Dendritic cell treated with granulocyte-macrophage colony-stimulating factor and Interleukin-4, amounts not matched to agents 40 ng/mL and 50 ng/mL, for 4 days (primary cell): ENCODE data around the gene RPL31.
A peak's percentile ranks its signal among the peaks of the same experiment; 100 is the strongest.

ENCODE experiments used
- H3K27ac Mint-ChIP-seq: one replicate; pipeline ENCODE4 v1.8.0; 2022; ENCODE audit warnings: mild to moderate bottlenecking, mixed read lengths
- H3K27me3 Mint-ChIP-seq: one replicate; pipeline ENCODE4 v1.8.0; 2022; ENCODE audit warnings: mild to moderate bottlenecking, mixed read lengths
- H3K36me3 Mint-ChIP-seq: one replicate; pipeline ENCODE4 v1.8.0; 2022; ENCODE audit warnings: low read depth, mixed read lengths
- H3K4me1 Mint-ChIP-seq: one replicate; pipeline ENCODE4 v1.8.0; 2022; ENCODE audit warnings: low read depth, mixed read lengths
- H3K4me3 Mint-ChIP-seq: one replicate; pipeline ENCODE4 v1.8.0; 2022; ENCODE audit warnings: mild to moderate bottlenecking, moderate library complexity, mixed read lengths
- H3K9me3 Mint-ChIP-seq: one replicate; pipeline ENCODE4 v1.8.0; 2022; ENCODE audit warnings: mixed read lengths
- intact Hi-C: fragments of 100-400 bp; cut with micrococcal nuclease; formaldehyde crosslinking; loops from one replicate; pipeline ENCODE4 v1.15.0; 2022

RPL31 gene

DNA sequence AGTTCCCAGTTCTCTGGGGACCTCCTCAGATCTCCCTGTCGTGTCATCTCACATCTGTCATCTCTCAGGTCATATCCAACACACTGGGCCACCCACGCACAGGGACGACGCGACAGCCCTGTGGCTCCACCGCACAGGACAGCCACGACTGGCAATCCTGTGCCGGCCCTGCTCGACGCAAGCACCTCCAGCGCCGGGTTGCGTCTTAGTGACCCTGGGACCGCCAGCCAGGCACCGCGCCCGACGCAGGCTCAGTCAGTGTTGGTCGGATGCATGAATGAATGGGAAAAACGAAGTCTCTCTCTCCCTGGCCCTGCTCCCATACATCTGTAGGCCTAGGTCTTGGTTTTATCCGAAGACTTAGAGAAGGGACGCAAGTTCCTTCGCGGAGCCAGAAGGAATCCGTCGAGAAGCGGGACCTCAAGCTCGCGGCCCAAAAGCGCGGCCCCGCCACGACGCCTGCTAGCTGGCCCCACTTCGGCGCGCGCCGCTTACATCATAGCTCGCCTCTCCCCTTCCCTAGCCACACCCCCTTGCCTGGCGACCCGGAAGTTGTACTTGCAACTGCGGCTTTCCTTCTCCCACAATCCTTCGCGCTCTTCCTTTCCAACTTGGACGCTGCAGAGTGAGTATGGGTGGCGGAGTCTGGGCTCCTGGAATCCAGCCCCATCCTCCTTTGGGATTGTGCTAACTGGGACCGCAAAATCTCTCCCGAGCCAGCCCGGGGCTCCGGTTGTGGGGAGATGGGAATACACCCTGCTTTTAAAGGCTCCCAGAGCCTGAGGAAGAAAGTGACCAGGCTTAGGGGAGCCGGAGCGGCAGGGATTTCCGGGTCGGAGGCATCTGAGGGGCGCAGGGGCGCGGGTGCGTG lies at the start of gene RPL31:
RPL31 (plus strand) TSS at position 599 of the 871 bp plus-strand sequence. CDS start 413 bp downstream, outside the sequence.
- Mint-ChIP-seq H3K9me3 (no peaks in the 10 kb centered on the region), H3K36me3 (peaks cover 54% of the 10 kb centered on the region), H3K27me3 (peaks cover 5% of the 10 kb centered on the region), H3K4me3 (peak within 1 kb of the TSS; percentile 97), H3K4me1 (peaks cover 45% of the 10 kb centered on the region), H3K27ac (peak within 1 kb of the TSS; percentile 92)
- intact Hi-C loops, result loop anchor here (2.0 kb wide), 1 partner anchor 439 kb away; the partner anchor contains the start of gene PDCL3

DNA sequence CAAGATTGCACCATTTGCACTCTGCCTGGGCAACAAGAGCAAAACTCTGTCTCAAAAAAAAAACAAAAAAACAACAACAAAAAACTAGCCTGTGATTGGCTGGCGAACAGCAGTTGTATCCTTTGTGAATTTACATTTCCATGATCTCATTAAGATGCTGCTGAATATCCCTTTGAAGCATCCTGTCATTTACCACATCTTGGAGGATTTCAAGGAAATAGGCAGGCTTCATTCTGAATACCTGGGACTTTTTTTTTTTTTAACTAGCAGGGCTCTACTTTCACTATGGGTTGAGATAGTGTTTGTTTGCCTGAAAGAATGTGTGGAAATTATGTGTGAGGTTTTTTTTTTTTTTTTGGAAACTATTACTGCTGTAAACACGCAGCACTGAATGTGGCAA lies 49.6 kb upstream of the RPL31 start:
- no peak overlapping the region for H3K4me3 Mint-ChIP-seq
- no peaks in the 10 kb centered on the region for H3K9me3 Mint-ChIP-seq
- no peak overlapping the region for H3K27ac Mint-ChIP-seq
- intact Hi-C loops, result no loop called here
- H3K36me3 Mint-ChIP-seq, result no peaks in the 10 kb centered on the region
- peaks cover 3% of the 10 kb centered on the region for H3K27me3 Mint-ChIP-seq
- peaks cover 4% of the 10 kb centered on the region for H3K4me1 Mint-ChIP-seq

DNA sequence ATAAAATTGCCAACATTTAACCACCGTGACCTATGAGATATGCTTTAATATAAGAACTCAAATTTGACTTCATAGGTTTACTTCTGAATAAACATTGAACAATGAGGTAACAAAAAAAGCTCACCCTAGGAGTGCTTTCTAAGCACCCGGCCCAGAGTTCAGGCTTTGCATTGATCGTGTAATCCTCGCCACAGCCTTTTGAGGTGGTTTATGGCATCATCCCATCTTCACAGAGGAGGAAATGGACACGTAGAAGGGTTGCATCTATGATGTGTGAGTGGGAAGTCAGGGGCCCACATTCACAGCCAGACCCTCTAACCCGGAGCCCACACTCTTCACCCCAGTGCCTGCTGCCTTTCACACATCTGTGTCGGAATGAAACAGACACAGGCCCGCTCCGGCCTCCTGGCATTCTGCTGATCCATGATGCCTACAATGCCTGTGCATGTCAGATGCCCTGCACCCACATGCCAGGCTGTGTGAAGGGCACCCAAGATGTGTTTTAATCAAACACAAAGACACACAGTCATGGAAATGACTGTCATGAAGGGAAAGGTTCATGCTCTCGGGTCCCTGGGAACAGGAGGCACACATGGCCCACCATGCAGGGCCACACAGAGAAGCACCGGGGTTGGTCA lies 48.6 kb upstream of the RPL31 start:
- intact Hi-C loops, result no loop called here
- Mint-ChIP-seq H3K4me3 (no peak overlapping the region), H3K27me3 (peaks cover 2% of the 10 kb centered on the region), H3K36me3 (no peaks in the 10 kb centered on the region), H3K4me1 (peaks cover 4% of the 10 kb centered on the region), H3K9me3 (no peaks in the 10 kb centered on the region), H3K27ac (no peak overlapping the region)

DNA sequence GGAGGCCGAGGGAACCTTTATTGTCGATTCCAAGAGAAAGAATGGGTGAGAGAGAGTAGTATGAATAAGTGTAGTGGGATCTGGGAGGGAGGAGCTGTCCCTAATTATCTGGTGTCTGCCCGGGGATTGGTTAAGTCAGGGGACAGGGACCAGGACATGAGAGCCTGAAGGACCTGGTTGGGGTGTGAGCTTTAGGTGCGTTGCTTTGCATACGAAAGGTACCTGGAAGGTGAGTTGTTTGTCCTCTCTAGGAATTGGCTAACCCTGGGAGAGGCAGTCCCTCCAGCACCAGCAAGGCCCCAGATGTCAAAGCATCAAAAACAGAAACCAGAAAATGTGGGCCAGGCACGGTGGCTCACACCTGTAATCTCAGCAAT lies 48.1 kb upstream of the RPL31 start:
- no peaks in the 10 kb centered on the region for H3K9me3 Mint-ChIP-seq
- no peak overlapping the region for H3K27ac Mint-ChIP-seq
- intact Hi-C loops, result no loop called here
- H3K36me3 Mint-ChIP-seq, result no peaks in the 10 kb centered on the region
- no peak overlapping the region for H3K4me3 Mint-ChIP-seq
- peaks cover 2% of the 10 kb centered on the region for H3K27me3 Mint-ChIP-seq
- H3K4me1 Mint-ChIP-seq, result peaks cover 4% of the 10 kb centered on the region

DNA sequence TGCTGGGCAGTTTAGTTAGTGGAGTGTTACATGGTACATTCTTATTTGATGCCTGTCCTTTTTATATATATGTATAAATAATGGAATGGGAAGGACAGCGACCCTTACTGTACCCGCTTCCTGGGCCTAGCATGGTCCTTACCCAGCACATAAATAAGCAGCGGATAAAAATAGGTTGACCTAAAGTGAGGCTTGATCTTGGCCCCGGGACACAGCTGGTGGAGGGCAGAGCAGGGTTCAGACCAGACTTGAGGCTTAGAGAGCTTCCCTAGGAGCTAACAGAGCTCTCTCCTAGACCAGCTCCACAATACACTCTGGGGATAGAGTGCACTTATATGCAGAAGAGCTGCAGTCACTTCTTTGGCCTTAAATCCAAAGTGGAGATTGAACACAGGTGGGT lies 46.9 kb upstream of the RPL31 start:
- Mint-ChIP-seq H3K36me3 (no peaks in the 10 kb centered on the region), H3K4me3 (no peak overlapping the region), H3K4me1 (peaks cover 1% of the 10 kb centered on the region), H3K27me3 (peaks cover 4% of the 10 kb centered on the region), H3K27ac (no peak overlapping the region), H3K9me3 (no peaks in the 10 kb centered on the region)
- intact Hi-C loops, result no loop called here

DNA sequence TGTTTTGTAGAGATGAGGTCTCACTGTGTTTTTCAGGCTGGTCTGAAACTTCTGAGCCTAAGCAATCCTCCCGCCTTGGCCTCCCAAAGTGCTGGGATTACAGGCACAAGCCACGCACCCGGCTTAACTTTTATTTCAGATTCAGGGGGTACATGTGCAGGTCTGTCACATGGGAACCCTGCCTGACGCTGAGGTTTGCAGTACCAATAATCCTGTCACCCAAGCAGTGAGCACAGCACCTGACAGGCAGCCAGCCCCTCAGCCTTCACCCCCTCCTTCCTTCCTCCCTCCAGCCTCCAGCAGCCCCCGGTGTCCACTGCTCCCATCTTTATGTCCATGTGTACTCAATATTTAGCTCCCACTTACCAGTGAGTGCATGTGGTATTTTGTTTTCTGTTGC lies 46.0 kb upstream of the RPL31 start:
- Mint-ChIP-seq H3K9me3 (no peaks in the 10 kb centered on the region), H3K36me3 (no peaks in the 10 kb centered on the region), H3K27me3 (peaks cover 6% of the 10 kb centered on the region), H3K4me1 (no peaks in the 10 kb centered on the region), H3K27ac (no peak overlapping the region), H3K4me3 (no peak overlapping the region)
- intact Hi-C loops, result no loop called here

DNA sequence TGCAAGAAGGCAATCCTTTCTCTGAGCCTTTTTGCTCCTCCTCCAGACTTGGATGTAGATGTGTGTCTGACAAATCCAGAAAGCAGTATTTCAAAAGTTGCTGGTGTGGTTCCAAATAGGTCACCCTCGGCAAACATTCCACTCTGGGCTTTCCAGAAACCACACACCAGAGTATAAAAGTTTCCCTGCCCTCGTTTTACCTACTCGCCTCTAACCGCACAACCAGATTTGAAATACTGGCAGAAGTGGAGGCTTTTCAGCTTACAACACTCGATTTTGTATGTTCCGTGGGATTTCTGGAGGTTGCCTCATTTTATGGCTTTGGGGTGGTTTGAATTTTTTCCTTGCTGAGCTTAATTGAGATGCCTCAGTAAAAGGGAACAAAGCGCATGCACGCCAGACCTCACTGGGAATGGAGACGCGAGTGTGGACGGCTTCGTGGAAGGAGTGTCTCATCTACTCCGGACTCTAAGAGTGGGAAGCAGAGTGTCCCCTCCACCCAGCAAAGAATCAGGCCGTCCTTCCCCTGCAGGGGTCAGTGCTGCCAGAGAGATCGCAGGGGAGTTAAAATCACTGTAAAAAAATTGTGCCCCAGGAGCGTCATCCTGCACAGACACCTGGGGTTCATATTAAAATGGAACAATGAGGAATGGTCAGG lies 44.0 kb upstream of the RPL31 start:
- intact Hi-C loops, result no loop called here
- Mint-ChIP-seq H3K27ac (no peak overlapping the region), H3K36me3 (no peaks in the 10 kb centered on the region), H3K9me3 (no peaks in the 10 kb centered on the region), H3K27me3 (peaks cover 6% of the 10 kb centered on the region), H3K4me3 (no peak overlapping the region), H3K4me1 (no peaks in the 10 kb centered on the region)

DNA sequence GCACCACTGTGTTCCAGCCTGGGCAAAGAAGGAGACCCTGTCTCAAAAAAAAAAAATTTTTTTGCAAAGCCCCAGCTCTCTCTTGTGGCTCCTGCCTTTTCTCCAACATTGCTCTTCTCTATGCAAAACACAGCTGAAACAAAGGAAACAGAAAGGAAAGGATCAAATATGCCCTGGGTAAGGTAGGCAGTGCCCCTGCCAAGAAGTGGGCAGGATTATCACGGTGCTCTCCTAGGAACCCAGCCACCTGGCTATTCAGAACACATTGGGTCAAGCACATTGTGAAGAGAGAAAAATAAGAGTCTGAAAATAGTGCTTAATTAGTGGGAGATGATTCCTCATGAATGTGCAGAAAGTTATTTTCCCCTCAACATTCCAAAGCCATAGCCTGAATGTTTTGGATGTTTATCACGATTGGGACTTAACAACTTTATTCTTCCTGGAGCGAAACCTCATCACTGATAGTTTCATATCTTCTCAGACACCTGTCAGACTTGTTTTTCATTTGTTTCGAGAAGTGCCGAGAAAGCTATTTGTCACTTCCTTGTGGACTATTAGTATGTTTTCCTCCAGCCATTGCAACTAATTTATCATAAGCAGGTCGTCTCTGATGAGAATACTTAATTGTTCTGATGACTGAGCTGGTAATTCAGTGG lies 42.7 kb upstream of the RPL31 start:
- peaks cover 6% of the 10 kb centered on the region for H3K27me3 Mint-ChIP-seq

DNA sequence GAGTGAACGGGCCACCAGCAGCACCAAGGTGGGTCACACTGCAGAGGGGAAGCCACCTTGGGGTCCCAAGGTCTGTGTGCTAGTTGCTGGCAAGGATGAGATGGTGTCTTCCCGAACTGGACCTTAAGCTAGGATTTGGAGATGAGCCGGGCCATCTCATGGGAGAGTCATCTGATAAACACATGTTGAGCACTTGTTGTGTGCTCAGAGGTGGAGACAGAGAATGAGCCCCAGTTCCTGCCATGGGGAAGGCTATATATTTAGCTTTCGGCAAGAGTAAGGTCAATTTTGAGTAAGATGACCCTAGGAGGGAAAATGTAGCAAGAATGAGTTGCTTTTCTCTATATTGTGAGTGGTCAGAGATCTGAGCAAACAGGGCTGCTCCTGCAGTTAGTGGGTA lies 41.4 kb upstream of the RPL31 start:
- H3K27ac Mint-ChIP-seq, result no peak overlapping the region
- no peaks in the 10 kb centered on the region for H3K9me3 Mint-ChIP-seq
- H3K36me3 Mint-ChIP-seq, result no peaks in the 10 kb centered on the region
- H3K27me3 Mint-ChIP-seq, result peaks cover 6% of the 10 kb centered on the region
- intact Hi-C loops, result no loop called here
- no peaks in the 10 kb centered on the region for H3K4me1 Mint-ChIP-seq
- H3K4me3 Mint-ChIP-seq, result no peak overlapping the region

More for the DNA sequence above, 42.7 kb upstream of the RPL31 start:
- intact Hi-C loops, result no loop called here
- Mint-ChIP-seq H3K9me3 (no peaks in the 10 kb centered on the region), H3K36me3 (no peaks in the 10 kb centered on the region), H3K4me3 (no peak overlapping the region), H3K4me1 (no peaks in the 10 kb centered on the region), H3K27ac (no peak overlapping the region)

DNA sequence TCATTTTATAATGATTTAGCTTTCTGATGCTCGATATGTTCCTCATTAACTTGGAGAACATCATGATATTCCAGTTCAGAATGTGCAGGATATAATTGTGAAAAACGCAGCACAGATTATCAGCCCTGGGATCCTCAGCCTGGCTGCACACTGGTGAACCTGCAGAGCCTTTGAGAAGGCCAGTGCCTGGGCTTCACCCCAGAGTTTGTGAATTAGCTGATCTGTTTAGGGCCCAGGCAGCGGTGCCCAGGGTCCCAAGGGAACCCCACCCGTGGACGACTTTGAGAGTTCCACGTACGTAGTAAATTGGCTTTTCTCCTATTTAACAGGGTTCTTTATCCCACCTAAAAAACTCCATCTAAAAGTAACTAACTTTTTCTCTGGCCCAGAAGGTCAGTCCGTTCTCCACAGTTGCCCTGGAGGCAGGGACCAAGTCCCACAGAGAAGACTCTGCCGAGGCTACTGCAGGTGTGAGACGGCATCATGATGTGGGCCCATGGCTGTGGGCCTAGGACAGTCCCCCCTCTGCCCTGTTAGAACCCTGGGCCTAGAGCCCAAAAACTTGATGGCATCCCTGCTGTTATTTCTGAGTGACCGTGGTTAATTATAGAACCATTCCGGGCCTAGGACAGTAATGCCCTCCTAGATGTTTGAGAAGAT lies 39.6 kb upstream of the RPL31 start:
- Mint-ChIP-seq H3K36me3 (no peaks in the 10 kb centered on the region), H3K4me3 (no peak overlapping the region), H3K27ac (no peak overlapping the region), H3K27me3 (peaks cover 5% of the 10 kb centered on the region), H3K4me1 (no peaks in the 10 kb centered on the region), H3K9me3 (no peaks in the 10 kb centered on the region)
- intact Hi-C loops, result no loop called here

DNA sequence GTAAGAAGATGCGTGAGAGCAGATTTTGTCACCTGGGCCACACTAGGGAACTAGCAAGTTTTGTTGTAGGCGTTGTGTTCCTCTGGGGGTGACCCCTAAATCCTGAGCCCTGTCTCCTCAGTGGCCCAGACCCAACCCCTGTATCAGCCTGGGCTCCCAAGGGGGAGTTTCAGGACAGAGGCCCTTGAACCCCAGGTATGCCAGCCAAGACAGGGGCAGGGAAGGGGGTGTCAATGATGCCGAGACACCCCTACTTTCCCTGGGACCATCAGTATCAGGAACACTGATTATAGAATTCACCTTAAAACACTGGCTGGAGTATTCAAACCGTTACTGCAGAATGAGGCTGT lies 39.1 kb upstream of the RPL31 start:
- no peak overlapping the region for H3K4me3 Mint-ChIP-seq
- H3K27ac Mint-ChIP-seq, result no peak overlapping the region
- no peaks in the 10 kb centered on the region for H3K4me1 Mint-ChIP-seq
- no peaks in the 10 kb centered on the region for H3K36me3 Mint-ChIP-seq
- no peaks in the 10 kb centered on the region for H3K9me3 Mint-ChIP-seq
- H3K27me3 Mint-ChIP-seq, result peaks cover 7% of the 10 kb centered on the region
- intact Hi-C loops, result no loop called here

DNA sequence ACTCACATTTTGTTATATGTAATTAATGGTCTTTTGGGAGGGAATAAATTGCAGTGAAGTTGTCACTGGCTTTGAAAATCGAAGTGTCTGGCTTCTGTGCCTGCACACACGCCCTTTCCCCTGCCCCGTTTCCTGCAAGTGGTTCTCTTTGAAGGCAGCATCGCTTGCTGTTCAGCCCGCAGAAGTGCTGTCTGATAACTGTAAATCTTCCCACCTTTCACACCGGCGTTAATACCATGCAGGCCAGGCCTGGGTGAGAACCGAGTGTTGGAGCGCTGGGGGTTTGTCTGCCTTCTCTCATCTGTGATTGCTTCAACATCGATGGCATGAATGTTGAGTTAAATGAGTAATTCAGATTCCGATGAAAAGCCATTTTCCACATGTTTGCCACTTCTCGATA lies 37.9 kb upstream of the RPL31 start:
- H3K27me3 Mint-ChIP-seq, result peaks cover 6% of the 10 kb centered on the region
- intact Hi-C loops, result no loop called here
- no peaks in the 10 kb centered on the region for H3K9me3 Mint-ChIP-seq
- no peak overlapping the region for H3K4me3 Mint-ChIP-seq
- no peaks in the 10 kb centered on the region for H3K36me3 Mint-ChIP-seq
- H3K27ac Mint-ChIP-seq, result no peak overlapping the region
- no peaks in the 10 kb centered on the region for H3K4me1 Mint-ChIP-seq

DNA sequence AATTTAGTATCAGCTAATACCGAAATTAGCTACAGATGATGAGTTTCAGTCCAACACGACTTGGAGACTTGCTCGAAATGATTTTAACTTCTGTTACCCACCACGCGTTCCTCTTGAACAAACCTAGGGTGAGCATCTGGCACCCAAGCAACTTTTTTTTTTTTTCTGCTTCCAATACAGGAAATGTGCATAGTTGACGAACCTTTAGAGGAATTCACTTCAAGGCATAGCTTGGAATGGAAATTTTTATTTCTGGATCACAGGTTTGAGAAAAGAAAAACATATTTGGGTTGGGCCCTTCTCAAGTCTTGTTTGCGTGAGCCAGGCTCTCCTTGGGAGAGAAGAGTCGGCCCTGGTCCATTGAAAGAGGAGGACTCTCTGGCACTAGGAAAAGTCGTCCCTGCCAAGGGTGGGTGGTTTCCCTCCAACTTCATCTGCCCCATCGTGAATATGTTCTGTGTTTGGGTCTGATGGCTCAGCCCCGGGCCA lies 37.4 kb upstream of the RPL31 start:
- Mint-ChIP-seq H3K4me3 (no peak overlapping the region), H3K4me1 (no peaks in the 10 kb centered on the region), H3K9me3 (no peaks in the 10 kb centered on the region), H3K27me3 (peaks cover 5% of the 10 kb centered on the region), H3K36me3 (no peaks in the 10 kb centered on the region), H3K27ac (no peak overlapping the region)
- intact Hi-C loops, result no loop called here
